ENCODE measurements around the gene ZNF672.

- TF ChIP-seq, protein P1, sequence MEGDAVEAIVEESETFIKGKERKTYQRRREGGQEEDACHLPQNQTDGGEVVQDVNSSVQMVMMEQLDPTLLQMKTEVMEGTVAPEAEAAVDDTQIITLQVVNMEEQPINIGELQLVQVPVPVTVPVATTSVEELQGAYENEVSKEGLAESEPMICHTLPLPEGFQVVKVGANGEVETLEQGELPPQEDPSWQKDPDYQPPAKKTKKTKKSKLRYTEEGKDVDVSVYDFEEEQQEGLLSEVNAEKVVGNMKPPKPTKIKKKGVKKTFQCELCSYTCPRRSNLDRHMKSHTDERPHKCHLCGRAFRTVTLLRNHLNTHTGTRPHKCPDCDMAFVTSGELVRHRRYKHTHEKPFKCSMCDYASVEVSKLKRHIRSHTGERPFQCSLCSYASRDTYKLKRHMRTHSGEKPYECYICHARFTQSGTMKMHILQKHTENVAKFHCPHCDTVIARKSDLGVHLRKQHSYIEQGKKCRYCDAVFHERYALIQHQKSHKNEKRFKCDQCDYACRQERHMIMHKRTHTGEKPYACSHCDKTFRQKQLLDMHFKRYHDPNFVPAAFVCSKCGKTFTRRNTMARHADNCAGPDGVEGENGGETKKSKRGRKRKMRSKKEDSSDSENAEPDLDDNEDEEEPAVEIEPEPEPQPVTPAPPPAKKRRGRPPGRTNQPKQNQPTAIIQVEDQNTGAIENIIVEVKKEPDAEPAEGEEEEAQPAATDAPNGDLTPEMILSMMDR (IDR thresholded peaks at IDR 0.05): no peak
- TF ChIP-seq POLR2A (IDR thresholded peaks at IDR 0.05) (no peak), EP300 (IDR thresholded peaks at IDR 0.05) (no peak)
Measured at GRCh38 chr1:248851390-248851789, 13.4 kb downstream of the ZNF672 start.
